HepG2 (cell line): ENCODE data around the gene TNRC18. TPM values are rescaled to one million over a fixed set of nuclear protein-coding genes. Genes with fewer than 3 reads are reported as not detected.
"Not testable (repeated sequence)": the region's sequence is repeated elsewhere in the genome, so short reads cannot be mapped to it uniquely, and the experiment has no call there.

Experiments
- ATAC-seq: fragments of 200-7000 bp; cut with Tn5 transposase; 3 replicates; pipeline ENCODE4 v1.9.1; 2020; ENCODE audit warnings: mild to moderate bottlenecking, moderate library complexity
- BruUV-seq: library from RNA; stranded (reverse); fragments of 400-500 nt; replicated peaks from 2 replicates; lab custom pipeline; 2021; lab: Mats Ljungman, UMichigan
- CTCF ChIA-PET: fragments of 300-600 bp; formaldehyde crosslinking; extraction: SDS; loops from one replicate; lab custom pipeline; 2021; ENCODE audit warnings: low total read pairs, inconsistent platforms, low intra/inter-chr PET ratio; lab: Yijun Ruan, JAX
- POLR2A ChIA-PET: fragments of 350-600 bp; sonication (Branson Sonifier 250); formaldehyde crosslinking; loops from one replicate; lab custom pipeline; 2020; ENCODE audit warnings: antibody characterized with exemption, inconsistent platforms; lab: Yijun Ruan, JAX
- DNase-seq: peaks from one replicate; pipeline ENCODE4 v3.0.0-alpha.2; 2015; ENCODE audit warnings: low spot score
- FAIRE-seq: peaks from 3 replicates; lab custom pipeline; 2011; peaks lifted over from hg19 to GRCh38; lab: Jason Lieb, UNC
- H2AFZ ChIP-seq: one replicate; pipeline ENCODE4 v1.6.1; 2011; ENCODE audit warnings: low read length, inconsistent platforms
- H3K27ac ChIP-seq: fragments of 300-600 bp; 3 replicates; pipeline ENCODE4 v1.8.0; 2011; ENCODE audit warnings: mixed run types, mild to moderate bottlenecking, mixed read lengths, low read length, inconsistent platforms; ENCODE audit not compliant: insufficient read depth; ENCODE audit errors: extremely low read length
- H3K27me3 ChIP-seq, 2 experiments: fragments of 200-600 bp in 1 of 2; 2 replicates in 1 of 2; 3 replicates in 1 of 2; pipeline versions ENCODE4 v1.6.0 to v1.8.0; 2011; ENCODE audit warnings: low read length in 2 of 2, mild to moderate bottlenecking in 2 of 2, moderate library complexity in 2 of 2, inconsistent platforms in 1 of 2; ENCODE audit not compliant: insufficient read depth in 2 of 2, control insufficient read depth in 1 of 2
- H3K36me3 ChIP-seq, 2 experiments: fragments of 200-600 bp in 1 of 2; replicated peaks in 1 of 2; 2 replicates in 1 of 2; 3 replicates in 1 of 2; pipeline versions ENCODE4 v1.5.1 to v1.8.0; 2011; ENCODE audit warnings: low read length in 2 of 2, inconsistent platforms in 1 of 2; ENCODE audit not compliant: insufficient read depth in 2 of 2, control insufficient read depth in 1 of 2
- H3K4me1 ChIP-seq: 2 replicates; pipeline ENCODE4 v1.5.1; 2012; ENCODE audit warnings: low read length, inconsistent platforms; ENCODE audit not compliant: insufficient read depth
- H3K4me2 ChIP-seq: 2 replicates; pipeline ENCODE4 v1.6.0; 2011; ENCODE audit warnings: low read depth, low read length, inconsistent platforms
- H3K4me3 ChIP-seq, 3 experiments: fragments of 200-600 bp in 1 of 3; sonication (generic), shearing (Covaris generic) in 1 of 3; replicated peaks in 1 of 3; 2 replicates each; pipeline ENCODE4 v1.5.1; 2011 to 2016; ENCODE audit warnings: low read length in 3 of 3, inconsistent platforms in 2 of 3, low read depth in 2 of 3, mild to moderate bottlenecking in 2 of 3, control low read depth in 1 of 3, mixed read lengths in 1 of 3; ENCODE audit not compliant: insufficient read depth in 1 of 3
- H3K79me2 ChIP-seq: one replicate; pipeline ENCODE4 v1.6.1; 2011; ENCODE audit warnings: low read length, inconsistent platforms; ENCODE audit not compliant: insufficient read depth
- H3K9ac ChIP-seq: 2 replicates; pipeline ENCODE4 v1.6.0; 2011; ENCODE audit warnings: mild to moderate bottlenecking, low read depth, low read length, inconsistent platforms; ENCODE audit not compliant: insufficient read depth
- H3K9me3 ChIP-seq: 2 replicates; pipeline ENCODE4 v1.5.1; 2012; ENCODE audit warnings: mild to moderate bottlenecking, low read length
- H4K20me1 ChIP-seq: 2 replicates; pipeline ENCODE4 v1.6.0; 2011; ENCODE audit warnings: inconsistent platforms, mild to moderate bottlenecking, low read length, moderate library complexity; ENCODE audit not compliant: insufficient read depth
- ZFP36 ChIP-seq: fragments of 150-350 bp; IDR thresholded peaks from 2 replicates; pipeline ENCODE4 v1.6.1; 2018; ENCODE audit warnings: borderline replicate concordance, low read length, low read depth; ENCODE audit not compliant: partially characterized antibody
- ZNF768 ChIP-seq: sonication (generic); formaldehyde crosslinking; IDR thresholded peaks from 2 replicates; pipeline ENCODE4 v1.4.0; 2020; ENCODE audit warnings: missing genetic modification reagents
- WGBS: methylation state at CpG from one replicate; pipeline ENCODE4 v1.1.6; 2017; ENCODE audit warnings: low lambda C conversion rate; 5-methylcytosine and 5-hydroxymethylcytosine counted together
- in situ Hi-C: cut with HindIII; loops from 2 replicates; pipeline ENCODE4 v1.10.0; 2017; ENCODE audit warnings: low pct_unique_long_range_greater_than_20kb; ENCODE audit not compliant: extremely low pct_ligation_motif_present
- intact Hi-C: fragments of 100-400 bp; cut with micrococcal nuclease; formaldehyde crosslinking; loops from one replicate; pipeline ENCODE4 v1.10.0; 2022; ENCODE audit not compliant: unreplicated experiment
- polyA plus RNA-seq, 8 experiments: library from polyadenylated mRNA; depleted of rRNA in 3 of 8; stranded (reverse) in 7 of 8; unstranded in 1 of 8; fragments of >200 nt; fragmentation: Illumina TruSeq in 4 of 8; extraction: Trizol in 4 of 8; gene quantifications; 2 replicates each; pipeline versions ENCODE4 v1.2.1 to v1.2.3, GENCODE V29; 2011 to 2016; ENCODE audit warnings: low read depth in 4 of 8, missing spikeins in 1 of 8, mixed read lengths in 1 of 8; ENCODE audit not compliant: insufficient read depth in 1 of 8
- total RNA-seq, 5 experiments: library from RNA; depleted of rRNA; stranded (reverse); fragments of >200 nt; fragmentation: Illumina TruSeq; extraction: Trizol; gene quantifications; 2 replicates each; pipeline ENCODE4 v1.2.3, GENCODE V29; 2016; ENCODE audit warnings: low read depth in 1 of 5

TNRC18 gene
- total and polyA plus RNA-seq, 2 of the 13 experiments (the other 11 are each of a cell fraction or from before 2014, with no cell fraction given): 11.7 to 17.4 TPM

- ATAC-seq, intact Hi-C loops, BruUV-seq, H3K9me3 ChIP-seq, in situ Hi-C loops, H3K4me3 ChIP-seq, H3K9ac ChIP-seq, H2AFZ ChIP-seq, CTCF ChIA-PET, H3K79me2 ChIP-seq, POLR2A ChIA-PET, H3K27ac ChIP-seq, H4K20me1 ChIP-seq, DNase-seq, H3K27me3 ChIP-seq, H3K4me2 ChIP-seq, FAIRE-seq, H3K36me3 ChIP-seq: not testable (repeated sequence)
- 51% methylated on average over 12 of the region's 14 CpGs for WGBS
- peaks cover 12% of the 10 kb centered on the region for H3K4me1 ChIP-seq
Observed at GRCh38 chr7:5276123-5276522, 147.5 kb downstream of the TNRC18 start.

- CTCF ChIA-PET, H3K27me3 ChIP-seq, H3K4me3 ChIP-seq, FAIRE-seq, H4K20me1 ChIP-seq, DNase-seq, intact Hi-C loops, H3K79me2 ChIP-seq, in situ Hi-C loops, H3K36me3 ChIP-seq, H3K4me2 ChIP-seq, H3K9ac ChIP-seq, ATAC-seq, H3K9me3 ChIP-seq, POLR2A ChIA-PET, H3K27ac ChIP-seq, BruUV-seq, H2AFZ ChIP-seq: not testable (repeated sequence)
- TF ChIP-seq ZNF768 (CRISPR knock-in tag): 0 out of 2 replicates have a peak, but pooled peaks have one; percentile 45
- peaks cover 18% of the 10 kb centered on the region for H3K4me1 ChIP-seq
- WGBS: 62% methylated on average over 2 of the region's 10 CpGs
Observed at GRCh38 chr7:5275510-5275909, 148.1 kb downstream of the TNRC18 start.

- H3K27ac ChIP-seq, BruUV-seq, FAIRE-seq, H3K4me3 ChIP-seq, H3K79me2 ChIP-seq, POLR2A ChIA-PET, H3K27me3 ChIP-seq, intact Hi-C loops, DNase-seq: not testable (repeated sequence)
- ATAC-seq: peak; percentile 14; the same call in 1 of the 3 replicates
- 64% methylated on average over 2 of the region's 11 CpGs for WGBS
- peaks cover 19% of the 10 kb centered on the region for H3K4me1 ChIP-seq
- peak; percentile 82 for TF ChIP-seq ZFP36
- TF ChIP-seq, all 625 proteins: peak for 1; not testable (repeated sequence) for 624
- H3K4me2 ChIP-seq, H4K20me1 ChIP-seq, H3K9me3 ChIP-seq, H3K36me3 ChIP-seq, H2AFZ ChIP-seq, H3K9ac ChIP-seq, in situ Hi-C loops, CTCF ChIA-PET: not testable (repeated sequence)
Observed at GRCh38 chr7:5274985-5275431, 148.6 kb downstream of the TNRC18 start.
